HCT116 (cell line): ENCODE measurements around the gene CDH23.

Experiments used
- CEBPB ChIP-seq: IDR thresholded peaks from 2 replicates; pipeline ENCODE4 v1.6.1; 2012; ENCODE audit warnings: low read depth
- CTCF ChIP-seq, 3 experiments: fragments of 200-600 bp in 1 of 3; sonication (generic) in 1 of 3; IDR thresholded peaks in 2 of 3; conservative IDR thresholded peaks in 1 of 3; 2 replicates each; pipeline ENCODE4 v1.5.1; 2012 to 2017; ENCODE audit warnings: low read depth in 2 of 3, low read length in 2 of 3, antibody characterized with exemption in 1 of 3, borderline replicate concordance in 1 of 3, control low read depth in 1 of 3, mild to moderate bottlenecking in 1 of 3, mixed read lengths in 1 of 3, mixed run types in 1 of 3, moderate library complexity in 1 of 3; ENCODE audit not compliant: insufficient read depth in 1 of 3
- EGR1 ChIP-seq: IDR thresholded peaks from 2 replicates; pipeline ENCODE4 v1.6.1; 2012; ENCODE audit warnings: low read depth
- EZH2 ChIP-seq: fragments of 200-600 bp; sonication (generic); IDR thresholded peaks from 2 replicates; pipeline ENCODE4 v1.6.1; 2017; ENCODE audit warnings: antibody characterized with exemption, mixed run types
- JUND ChIP-seq: IDR thresholded peaks from 2 replicates; pipeline ENCODE4 v1.6.1; 2012
- RAD21 ChIP-seq: IDR thresholded peaks from 2 replicates; pipeline ENCODE4 v1.6.1; 2012; ENCODE audit warnings: low read depth, mild to moderate bottlenecking
- SIN3A ChIP-seq: IDR thresholded peaks from 2 replicates; pipeline ENCODE4 v1.6.1; 2012; ENCODE audit warnings: low read depth
- TCF7L2 ChIP-seq: IDR thresholded peaks from 2 replicates; pipeline ENCODE4 v1.7.0; 2011; ENCODE audit warnings: borderline replicate concordance, inconsistent platforms; ENCODE audit not compliant: insufficient read depth, insufficient read length; ENCODE audit errors: extremely low read depth

GRCh38 chr10:71734797-71735196, 338.1 kb downstream of the CDH23 start:
- TF ChIP-seq EGR1, result no peak
- TF ChIP-seq CTCF (IDR thresholded peaks at IDR 0.05 in 2 of 3, conservative IDR thresholded peaks at IDR 0.05 in 1 of 3; ENCODE audit: borderline replicate concordance in 1 of 3, insufficient read depth in 1 of 3, low read depth in 2 of 3, low read length in 2 of 3), result no peak
- no peak for TF ChIP-seq EZH2
- TF ChIP-seq JUND, result no peak
- no peak for TF ChIP-seq SIN3A
- no peak for TF ChIP-seq RAD21
- TF ChIP-seq TCF7L2, result no peak
- TF ChIP-seq CEBPB, result no peak
